Thyroid gland (tissue), 4 donors: ENCODE results near the gene CTDSPL.

Experiments used
- CTCF ChIP-seq, 6 experiments: fragments of 200-600 bp in 3 of 6; fragments of 450-650 bp in 3 of 6; sonication (generic) in 3 of 6; IDR thresholded peaks; one replicate each; pipeline ENCODE4 v1.5.1; 2016 to 2019; ENCODE audit warnings: antibody characterized with exemption in 6 of 6, mild to moderate bottlenecking in 2 of 6, inconsistent platforms in 1 of 6, moderate library complexity in 1 of 6
- POLR2A ChIP-seq, 2 donors: fragments of 450-650 bp; IDR thresholded peaks; one replicate each; pipeline ENCODE4 v1.6.1; 2017; ENCODE audit warnings: antibody characterized with exemption in 2 of 2, mild to moderate bottlenecking in 2 of 2, moderate library complexity in 1 of 2

DNA sequence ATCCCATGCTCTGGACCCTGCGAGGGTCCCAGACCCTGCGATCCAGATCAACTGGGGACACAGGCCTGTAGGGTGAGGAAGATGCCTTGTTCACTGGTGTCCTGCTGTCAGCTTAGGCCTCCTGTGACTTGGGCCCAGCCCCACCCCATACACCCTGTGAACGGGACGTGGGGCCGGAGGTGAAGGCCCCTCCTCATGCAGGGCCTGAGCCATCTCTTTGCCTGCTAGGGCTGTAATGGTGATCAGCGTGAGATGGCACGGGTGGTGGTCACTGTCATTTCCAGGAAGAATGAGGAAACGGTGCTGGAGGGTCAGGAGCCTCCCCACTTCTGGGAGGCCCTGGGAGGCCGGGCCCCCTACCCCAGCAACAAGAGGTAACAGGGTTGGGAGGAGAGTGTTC, 141.3 kb downstream of the CTDSPL start:
- TF ChIP-seq CTCF (IDR thresholded peaks at IDR 0.05) = no peak
- no peak for TF ChIP-seq POLR2A (IDR thresholded peaks at IDR 0.05)
